Skeletal muscle cell (primary cell): ENCODE measurements around the gene ZNF716.
"Not testable (repeated sequence)": the region's sequence is repeated elsewhere in the genome, so short reads cannot be mapped to it uniquely, and the experiment has no call there.

Experiments used
- DNase-seq: peaks from one replicate; pipeline ENCODE4 v3.0.0-alpha.2; 2010; ENCODE audit warnings: low read depth
- H3K4me3 ChIP-seq: 2 replicates; pipeline ENCODE4 v1.5.1; 2011; ENCODE audit warnings: low read depth, mild to moderate bottlenecking, control low read depth, low read length, moderate library complexity

ZNF716 gene

DNA sequence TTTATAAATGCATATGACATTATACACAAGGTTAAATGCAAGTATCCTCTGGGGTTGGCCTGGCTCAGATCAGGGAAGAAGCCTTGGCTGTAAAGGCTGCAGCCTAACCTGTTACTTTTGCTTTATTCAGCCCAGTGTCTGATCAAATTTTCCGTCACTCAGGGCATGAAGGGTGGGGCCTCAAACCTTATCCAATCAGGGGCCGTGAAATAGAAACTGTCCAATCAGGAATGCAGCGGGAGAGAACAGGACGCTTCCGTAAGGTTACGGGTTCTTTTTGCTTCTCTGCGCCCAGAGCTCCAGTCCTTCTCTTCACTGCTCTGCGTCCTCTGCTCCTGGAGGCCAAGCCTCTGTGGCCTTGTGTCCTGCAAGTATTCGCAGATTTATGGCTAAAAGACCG lies at the start of gene ZNF716:
Gene ZNF716 (plus strand): TSS at position 274 of the 400 bp plus-strand sequence. CDS start 112 bp downstream, at position 386.
- DNase-seq: no peak
- H3K4me3 ChIP-seq: no peak within 1 kb of the TSS

GRCh38 chr7:57400531-57401155 lies 49.3 kb upstream of the ZNF716 start:
- no peak for DNase-seq
- no peak overlapping the region for H3K4me3 ChIP-seq

GRCh38 chr7:57403051-57403450 lies 46.9 kb upstream of the ZNF716 start:
- not testable (repeated sequence) for DNase-seq, H3K4me3 ChIP-seq

- no peak for DNase-seq
- H3K4me3 ChIP-seq: no peak overlapping the region
Observed at GRCh38 chr7:57403601-57404342, 46.2 kb upstream of the ZNF716 start.

- no peak overlapping the region for H3K4me3 ChIP-seq
Observed at GRCh38 chr7:57404343-57404966, 45.5 kb upstream of the ZNF716 start.

DNA sequence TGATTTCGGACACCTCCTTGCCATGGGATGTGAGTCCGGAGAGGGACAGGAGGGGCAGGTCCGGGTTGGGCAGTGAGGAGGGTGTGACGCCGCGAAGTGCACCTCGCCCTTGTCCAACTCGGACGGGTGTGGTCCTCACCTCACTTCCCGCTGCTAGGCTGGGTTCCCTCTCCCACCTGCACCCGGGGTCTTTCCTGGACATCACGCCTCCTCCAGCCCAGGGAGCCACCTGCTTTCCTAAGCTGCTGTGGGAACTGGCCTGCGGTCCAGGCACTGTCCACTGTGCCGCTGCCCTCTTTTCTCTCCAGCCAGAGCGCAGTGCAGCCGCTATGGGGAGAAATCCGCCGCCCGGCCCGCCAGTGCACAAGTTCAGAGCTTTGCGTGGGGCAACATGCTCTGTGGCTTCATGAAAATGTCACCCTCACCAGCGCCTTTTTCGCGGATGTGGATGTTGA lies 45.0 kb upstream of the ZNF716 start:
- no peak overlapping the region for H3K4me3 ChIP-seq
- DNase-seq: no peak

More at GRCh38 chr7:57404343-57404966, 45.5 kb upstream of the ZNF716 start:
- no peak for DNase-seq

GRCh38 chr7:57407125-57407524 lies 42.9 kb upstream of the ZNF716 start:
- H3K4me3 ChIP-seq: no peak overlapping the region
- no peak for DNase-seq

DNA sequence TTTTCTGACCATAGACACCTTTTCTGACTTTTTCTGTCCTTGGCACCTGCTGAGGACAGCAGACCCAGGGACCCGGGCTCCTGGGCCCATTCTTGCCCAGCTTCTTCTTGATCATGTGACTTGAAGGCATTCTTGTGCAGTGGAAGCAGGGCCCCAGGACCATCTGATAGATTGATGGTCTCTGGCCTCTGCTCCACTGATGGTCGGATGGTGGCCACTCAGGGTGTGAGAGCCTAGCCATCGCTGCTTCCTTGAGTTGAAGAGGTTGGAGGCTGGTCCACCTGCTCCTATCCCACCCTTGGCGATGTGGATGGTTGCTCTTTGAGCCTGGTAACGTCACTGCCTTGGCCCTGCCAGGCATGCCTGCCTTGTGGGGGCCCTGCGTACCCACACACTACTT lies 37.8 kb upstream of the ZNF716 start:
- no peak for DNase-seq
- H3K4me3 ChIP-seq: no peak overlapping the region

DNA sequence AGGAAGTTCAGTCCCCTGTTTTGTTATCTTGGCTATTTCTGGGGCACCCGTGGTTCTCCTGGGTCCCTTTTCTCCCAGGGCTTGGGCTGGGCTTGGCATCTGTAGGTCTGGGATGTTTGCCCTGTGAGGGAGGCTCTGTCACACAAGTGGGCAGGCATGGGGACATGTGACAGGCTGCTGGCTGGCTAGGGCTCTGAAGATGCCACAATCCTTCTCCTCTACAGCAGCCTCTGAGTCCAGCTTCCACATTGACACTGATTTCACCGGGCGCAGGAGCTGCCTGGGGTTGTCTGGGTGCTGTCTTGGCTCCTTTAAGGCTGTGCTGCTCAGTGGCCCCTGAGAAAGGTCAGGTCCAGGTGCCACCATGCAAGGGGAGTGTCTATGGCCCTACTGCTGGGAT lies 37.4 kb upstream of the ZNF716 start:
- no peak for DNase-seq

DNA sequence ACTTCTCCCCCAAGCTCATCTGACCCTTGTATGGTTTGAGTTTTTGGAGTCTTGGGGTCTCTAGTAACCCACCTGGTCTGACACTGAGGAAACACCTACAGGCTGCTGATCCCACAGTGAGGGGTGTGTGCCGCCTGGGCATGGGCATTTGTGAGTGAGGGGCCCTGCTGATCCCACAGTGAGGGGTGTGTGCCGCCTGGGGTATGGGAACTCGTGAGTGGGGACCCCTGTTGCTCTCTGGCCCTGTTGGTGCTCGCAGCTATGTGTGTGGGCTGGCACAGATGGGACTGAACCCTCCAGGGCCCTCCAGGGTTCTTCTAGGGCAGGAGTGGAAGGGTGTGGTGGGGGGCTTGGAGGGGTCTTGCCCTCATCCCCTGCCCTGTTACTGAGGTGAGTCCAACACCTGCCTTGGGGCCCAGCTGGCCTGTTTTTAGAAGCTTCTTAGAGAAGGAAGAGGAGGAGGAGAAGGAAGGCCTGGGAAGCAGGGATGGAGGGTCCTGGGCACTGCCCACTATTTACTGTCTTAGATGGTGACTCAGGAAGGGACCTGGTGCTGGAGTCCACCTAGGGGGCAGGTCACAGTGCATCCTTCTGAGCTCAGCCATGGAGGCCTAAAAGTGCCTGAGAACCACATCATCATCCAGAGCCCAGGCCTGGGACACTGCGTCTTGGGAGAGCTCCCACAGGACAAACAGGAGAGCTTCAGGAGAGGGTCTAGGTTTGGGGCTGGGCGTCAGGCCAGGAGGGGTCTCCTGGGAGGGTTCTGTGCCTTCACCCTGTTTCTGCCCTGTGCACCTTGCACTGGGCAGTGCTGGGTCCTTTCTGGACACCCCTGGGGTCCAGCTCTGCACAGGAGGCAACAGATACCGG lies 36.2 kb upstream of the ZNF716 start:
- DNase-seq: no peak
- H3K4me3 ChIP-seq: no peak overlapping the region

More for the DNA sequence above, 37.4 kb upstream of the ZNF716 start:
- H3K4me3 ChIP-seq: no peak overlapping the region

DNA sequence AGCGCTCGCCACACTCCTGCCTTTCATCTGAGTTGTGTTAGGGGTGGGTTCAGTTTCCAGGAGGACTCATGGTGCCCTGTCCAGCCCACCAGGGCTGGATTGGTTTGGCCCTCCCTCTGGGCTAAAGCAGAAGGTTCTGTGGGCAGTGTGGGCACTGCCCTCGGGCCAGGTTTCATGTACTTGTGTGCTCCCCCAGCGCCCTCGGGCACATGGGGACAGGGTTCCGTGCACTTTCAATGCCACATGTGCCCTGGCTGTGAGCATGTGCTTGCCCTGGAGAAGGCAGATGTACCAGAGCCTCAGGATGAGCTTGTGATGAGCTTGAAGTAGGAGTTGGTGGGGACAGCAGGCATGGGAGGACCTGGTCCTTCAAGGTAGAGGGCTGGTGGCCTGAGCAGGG lies 35.6 kb upstream of the ZNF716 start:
- DNase-seq: no peak
- H3K4me3 ChIP-seq: no peak overlapping the region

- DNase-seq: no peak
- no peak overlapping the region for H3K4me3 ChIP-seq
Observed at GRCh38 chr7:57414852-57415251, 35.1 kb upstream of the ZNF716 start.

- no peak for DNase-seq
- H3K4me3 ChIP-seq: no peak overlapping the region
Observed at GRCh38 chr7:57415326-57415725, 34.7 kb upstream of the ZNF716 start.

DNA sequence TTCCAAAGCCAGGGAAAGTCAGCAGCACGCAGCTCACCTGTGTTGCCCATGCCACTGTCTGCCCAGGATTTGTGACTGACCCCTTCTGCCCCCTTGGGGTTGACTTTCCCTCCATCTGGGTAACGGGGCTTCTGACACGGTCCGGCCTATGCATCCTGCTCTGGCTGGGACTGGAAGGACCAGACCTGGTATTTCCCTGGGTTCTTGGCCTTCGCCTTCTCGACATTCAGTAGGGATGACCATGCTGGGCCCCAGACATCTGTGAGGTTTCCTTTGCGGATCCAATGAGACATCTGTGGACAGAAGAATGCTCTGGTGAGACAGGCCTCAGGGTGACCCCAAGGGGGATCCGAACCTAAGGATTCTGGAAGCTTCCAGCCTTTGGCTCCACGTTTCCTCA lies 34.2 kb upstream of the ZNF716 start:
- DNase-seq: no peak
- H3K4me3 ChIP-seq: no peak overlapping the region

DNA sequence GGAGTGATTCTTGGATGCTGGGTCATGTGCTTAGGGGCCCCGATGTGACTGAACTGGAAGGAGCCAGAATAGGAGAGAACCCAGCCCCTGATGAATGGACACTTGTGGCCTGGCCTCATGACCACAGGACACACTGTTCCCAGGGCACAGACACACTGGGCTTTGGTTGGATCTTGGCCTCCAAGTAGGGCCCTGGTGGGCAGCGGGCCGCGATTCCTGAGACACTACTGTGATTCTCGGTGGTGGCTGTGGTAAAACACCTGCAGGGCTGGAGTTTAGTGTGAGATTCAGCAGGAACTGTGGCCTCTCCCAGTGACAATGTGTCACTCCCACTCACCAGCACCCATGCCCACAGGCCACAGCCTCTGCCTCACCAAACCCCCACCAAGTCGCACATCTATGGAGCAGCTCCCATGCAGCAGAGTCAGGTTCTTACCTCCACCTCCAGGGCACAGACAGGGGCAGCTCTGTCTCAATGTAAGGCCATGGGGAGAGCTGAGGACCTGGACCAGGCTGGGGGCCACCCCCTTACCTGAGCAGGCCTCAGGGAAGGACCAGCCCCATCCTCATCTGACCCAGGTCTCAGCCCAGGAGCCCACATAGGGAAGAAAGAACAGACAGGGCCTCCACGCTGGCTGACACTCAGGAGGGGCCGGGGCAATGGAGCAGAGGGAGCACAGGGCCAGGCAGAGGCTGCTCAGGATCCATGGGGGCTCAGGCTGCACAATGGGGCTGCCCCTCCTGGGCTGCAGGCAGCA lies 33.2 kb upstream of the ZNF716 start:
- no peak for DNase-seq
- H3K4me3 ChIP-seq: no peak overlapping the region

- no peak overlapping the region for H3K4me3 ChIP-seq
- no peak for DNase-seq
Observed at GRCh38 chr7:57417736-57418135, 32.2 kb upstream of the ZNF716 start.

- no peak for DNase-seq
- H3K4me3 ChIP-seq: no peak overlapping the region
Observed at GRCh38 chr7:57423768-57424167, 26.2 kb upstream of the ZNF716 start.

DNA sequence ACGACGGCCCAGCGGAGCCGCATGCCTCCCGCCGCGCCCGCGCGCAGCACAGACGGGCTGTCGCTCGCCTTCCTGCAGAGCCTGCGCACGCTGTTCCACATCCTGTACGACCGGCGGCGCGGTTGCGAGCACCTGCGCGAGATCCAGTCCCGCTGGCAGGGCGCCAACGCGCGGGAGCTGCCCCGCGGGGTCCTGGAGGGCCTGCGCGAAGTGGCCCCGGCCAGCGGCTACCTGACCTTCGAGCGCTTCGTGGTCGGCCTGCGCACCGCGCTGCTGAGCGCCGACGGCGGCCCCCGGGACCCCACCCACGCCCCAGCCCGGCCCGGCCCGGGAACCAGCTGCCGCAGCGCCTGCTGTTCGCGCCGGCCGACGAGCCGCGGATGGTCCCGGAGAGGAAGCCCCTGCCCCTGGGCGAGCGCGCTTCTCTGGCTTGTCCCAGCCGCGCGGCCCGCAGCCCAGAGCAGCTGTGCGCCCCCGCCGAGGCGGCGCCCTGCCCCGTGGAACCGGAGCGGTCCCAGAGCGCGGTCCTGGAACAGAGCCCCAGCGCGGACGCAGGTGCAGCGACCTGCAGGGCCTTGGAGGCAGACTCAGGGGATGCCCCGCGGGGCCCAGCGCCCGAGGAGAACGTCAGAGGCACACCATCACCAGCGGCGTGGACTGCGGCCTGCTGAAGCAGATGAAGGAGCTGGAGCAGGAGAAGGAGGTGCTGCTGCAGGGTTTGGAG lies 25.3 kb upstream of the ZNF716 start:
- no peak overlapping the region for H3K4me3 ChIP-seq
- DNase-seq: no peak
